IMR-90 (cell line): ENCODE measurements around the gene MCF2L.
"Not testable (repeated sequence)": the region's sequence is repeated elsewhere in the genome, so short reads cannot be mapped to it uniquely, and the experiment has no call there.

ENCODE experiments used
- BHLHE40 ChIP-seq: fragments of 150-350 bp; IDR thresholded peaks from 2 replicates; pipeline ENCODE4 v1.6.1; 2016; ENCODE audit warnings: mild to moderate bottlenecking, low read depth, low read length
- CHD1 ChIP-seq: IDR thresholded peaks from 2 replicates; pipeline ENCODE4 v1.6.1; 2012; ENCODE audit warnings: low read depth, low read length, improper control_type of control experiment
- CTCF ChIP-seq: conservative IDR thresholded peaks from 2 replicates; pipeline ENCODE4 v1.5.1; 2012; ENCODE audit warnings: mild to moderate bottlenecking, low read depth, low read length, improper control_type of control experiment
- ELK1 ChIP-seq: fragments of 150-350 bp; IDR thresholded peaks from 2 replicates; pipeline ENCODE4 v1.6.1; 2016; ENCODE audit warnings: low read depth, mild to moderate bottlenecking, low read length, moderate library complexity, borderline replicate concordance
- FOS ChIP-seq: fragments of 150-350 bp; IDR thresholded peaks from 2 replicates; pipeline ENCODE4 v1.6.1; 2016; ENCODE audit warnings: low read depth, low read length
- MAFK ChIP-seq: IDR thresholded peaks from 2 replicates; pipeline ENCODE4 v1.6.1; 2012; ENCODE audit warnings: low read depth, low read length, improper control_type of control experiment
- MAZ ChIP-seq: IDR thresholded peaks from 2 replicates; pipeline ENCODE4 v1.6.1; 2012; ENCODE audit warnings: low read depth, mild to moderate bottlenecking, low read length, improper control_type of control experiment, moderate library complexity, borderline replicate concordance
- MXI1 ChIP-seq: IDR thresholded peaks from 2 replicates; pipeline ENCODE4 v1.6.1; 2012; ENCODE audit warnings: low read depth, mild to moderate bottlenecking, low read length, moderate library complexity, borderline replicate concordance
- NFE2L2 ChIP-seq: fragments of 150-350 bp; IDR thresholded peaks from 2 replicates; pipeline ENCODE4 v1.6.1; 2016; ENCODE audit warnings: low read depth, mild to moderate bottlenecking, low read length
- POLR2A ChIP-seq: IDR thresholded peaks from 2 replicates; pipeline ENCODE4 v1.6.1; 2012; ENCODE audit warnings: mild to moderate bottlenecking, low read depth, low read length
- RAD21 ChIP-seq: IDR thresholded peaks from 2 replicates; pipeline ENCODE4 v1.6.1; 2012; ENCODE audit warnings: low read length, improper control_type of control experiment
- RCOR1 ChIP-seq: IDR thresholded peaks from 2 replicates; pipeline ENCODE4 v1.6.1; 2012; ENCODE audit warnings: mild to moderate bottlenecking, low read length, improper control_type of control experiment; ENCODE audit not compliant: insufficient replicate concordance
- SMC3 ChIP-seq: fragments of 150-350 bp; IDR thresholded peaks from 2 replicates; pipeline ENCODE4 v1.6.1; 2016; ENCODE audit warnings: low read depth, mild to moderate bottlenecking, antibody characterized with exemption, low read length, moderate library complexity

- TF ChIP-seq SMC3, RCOR1, CTCF, POLR2A, RAD21, BHLHE40, MXI1, MAZ, NFE2L2, MAFK, FOS, CHD1, ELK1: not testable (repeated sequence)
Measured at GRCh38 chr13:113108521-113108920, 139.5 kb downstream of the MCF2L start.
